Endothelial cell of umbilical vein (primary cell): ENCODE results near the gene CRISPLD2. TPM values are rescaled to one million over a fixed set of nuclear protein-coding genes. Genes with fewer than 3 reads are reported as not detected.

Experiments used
- BruUV-seq: library from RNA; stranded (reverse); fragments of 400-500 nt; replicated peaks from 2 replicates; lab custom pipeline; 2021; lab: Mats Ljungman, UMichigan
- CTCF ChIA-PET: fragments of 300-600, 350-600 bp; sonication (Branson Sonifier 250); formaldehyde crosslinking; loops from one replicate; lab custom pipeline; 2021; ENCODE audit warnings: antibody characterized with exemption, inconsistent platforms; lab: Charles Lee
- POLR2A ChIA-PET: fragments of 300-600, 350-600 bp; sonication (Branson Sonifier 250); formaldehyde crosslinking; loops from one replicate; lab custom pipeline; 2021; ENCODE audit warnings: antibody characterized with exemption, inconsistent platforms; lab: Charles Lee
- DNase-seq: peaks from one replicate; pipeline ENCODE4 v3.0.0-alpha.2; 2011; ENCODE audit warnings: low read depth, low spot score
- FAIRE-seq: peaks from 2 replicates; lab custom pipeline; 2011; peaks lifted over from hg19 to GRCh38; lab: Jason Lieb, UNC
- H2AFZ ChIP-seq: 2 replicates; pipeline ENCODE4 v1.6.0; 2012; ENCODE audit warnings: low read depth, low read length, control low read depth, inconsistent platforms
- H3K27ac ChIP-seq: 2 replicates; pipeline ENCODE4 v1.5.1; 2011; ENCODE audit warnings: low read depth, mild to moderate bottlenecking, control low read depth, low read length, moderate library complexity; ENCODE audit not compliant: insufficient read depth
- H3K27me3 ChIP-seq, 2 experiments: 2 replicates each; pipeline versions ENCODE4 v1.6.0 to v1.6.1; 2011; ENCODE audit warnings: low read length in 2 of 2, mixed read lengths in 1 of 2; ENCODE audit not compliant: control insufficient read depth in 2 of 2, insufficient read depth in 2 of 2
- H3K36me3 ChIP-seq, 2 experiments: 2 replicates in 1 of 2; 3 replicates in 1 of 2; pipeline ENCODE4 v1.5.1; 2011; ENCODE audit warnings: low read length in 2 of 2, mild to moderate bottlenecking in 1 of 2, moderate library complexity in 1 of 2; ENCODE audit not compliant: control insufficient read depth in 2 of 2, insufficient read depth in 2 of 2; ENCODE audit errors: extremely low read depth in 1 of 2
- H3K4me1 ChIP-seq: 3 replicates; pipeline ENCODE4 v1.5.1; 2011; ENCODE audit warnings: mild to moderate bottlenecking, low read length; ENCODE audit not compliant: control insufficient read depth, insufficient read depth; ENCODE audit errors: extremely low read depth
- H3K4me2 ChIP-seq: 2 replicates; pipeline ENCODE4 v1.6.1; 2011; ENCODE audit warnings: low read length, control low read depth, mixed read lengths; ENCODE audit not compliant: insufficient read depth
- H3K4me3 ChIP-seq, 3 experiments: fragments of 200-600 bp in 1 of 3; sonication (generic), shearing (Covaris generic) in 1 of 3; replicated peaks in 1 of 3; 2 replicates each; pipeline ENCODE4 v1.5.1; 2011 to 2016; ENCODE audit warnings: control low read depth in 3 of 3, low read length in 3 of 3, mild to moderate bottlenecking in 2 of 3, inconsistent platforms in 1 of 3, low read depth in 1 of 3, moderate library complexity in 1 of 3; ENCODE audit not compliant: insufficient read depth in 1 of 3
- H3K79me2 ChIP-seq: 2 replicates; pipeline ENCODE4 v1.6.0; 2012; ENCODE audit warnings: low read length, inconsistent platforms; ENCODE audit not compliant: control insufficient read depth, insufficient read depth
- H3K9ac ChIP-seq: replicated peaks from 2 replicates; pipeline ENCODE3; 2011; ENCODE audit warnings: low read length, control low read depth; ENCODE audit not compliant: insufficient read depth; ENCODE audit errors: extremely low read depth
- H3K9me1 ChIP-seq: replicated peaks from 3 replicates; pipeline ENCODE4 v1.6.0; 2011; ENCODE audit warnings: mild to moderate bottlenecking, low read length; ENCODE audit not compliant: control insufficient read depth, insufficient read depth; ENCODE audit errors: extremely low read depth
- H3K9me3 ChIP-seq: replicated peaks from 2 replicates; pipeline ENCODE4 v1.5.1; 2012; ENCODE audit warnings: low read length, inconsistent platforms; ENCODE audit not compliant: control insufficient read depth, insufficient read depth
- H4K20me1 ChIP-seq: replicated peaks from 2 replicates; pipeline ENCODE3; 2011; ENCODE audit warnings: mild to moderate bottlenecking, low read length; ENCODE audit not compliant: control insufficient read depth, insufficient read depth; ENCODE audit errors: extremely low read depth
- EZH2 ChIP-seq: IDR thresholded peaks from 2 replicates; pipeline ENCODE4 v1.6.1; 2012; ENCODE audit warnings: borderline replicate concordance, low read depth, mild to moderate bottlenecking, moderate library complexity, low read length, inconsistent platforms; ENCODE audit not compliant: severe bottlenecking
- FOS ChIP-seq: IDR thresholded peaks from 2 replicates; pipeline ENCODE4 v1.6.1; 2011; ENCODE audit warnings: mild to moderate bottlenecking, low read length, moderate library complexity, borderline replicate concordance; ENCODE audit not compliant: insufficient read depth
- GATA2 ChIP-seq: IDR thresholded peaks from 2 replicates; pipeline ENCODE4 v1.7.0; 2011; ENCODE audit warnings: low read depth, mild to moderate bottlenecking, moderate library complexity, mixed read lengths, low read length; ENCODE audit not compliant: insufficient read length, insufficient read depth
- JUN ChIP-seq: IDR thresholded peaks from 2 replicates; pipeline ENCODE4 v1.6.1; 2011; ENCODE audit warnings: borderline replicate concordance, low read depth; ENCODE audit not compliant: insufficient read length, insufficient read depth
- MYC ChIP-seq: IDR thresholded peaks from one replicate; pipeline ENCODE4 v1.6.1; 2011; ENCODE audit warnings: mild to moderate bottlenecking, low read depth, low read length
- POLR2A ChIP-seq: IDR thresholded peaks from 2 replicates; pipeline ENCODE4 v1.6.1; 2012; ENCODE audit warnings: low read depth, mild to moderate bottlenecking, control low read depth, low read length
- POLR2AphosphoS5 ChIP-seq: IDR thresholded peaks from 2 replicates; pipeline ENCODE4 v1.6.1; 2012; ENCODE audit warnings: low read depth, mild to moderate bottlenecking, control low read depth, low read length, moderate library complexity; ENCODE audit not compliant: insufficient read depth
- dilution Hi-C: fragments of 300-500 bp; cut with MboI; formaldehyde crosslinking; loops from one replicate; pipeline ENCODE4 v1.15.0; 2019; ENCODE audit warnings: low sequenced_read_pairs; ENCODE audit not compliant: extremely low pct_ligation_motif_present
- intact Hi-C: fragments of 100-400 bp; cut with micrococcal nuclease; formaldehyde crosslinking; loops from one replicate; pipeline ENCODE4 v1.10.0; 2022
- polyA plus RNA-seq, 4 experiments: library from polyadenylated mRNA; depleted of rRNA in 3 of 4; stranded (reverse) in 3 of 4; unstranded in 1 of 4; fragments of >200 nt; gene quantifications; 2 replicates each; pipeline versions ENCODE4 v1.2.1 to v1.2.3, GENCODE V29; 2011 to 2012; ENCODE audit warnings: missing spikeins in 1 of 4
- total RNA-seq: library from RNA; stranded (reverse); gene quantifications from 2 replicates; pipeline ENCODE4 v1.2.3, GENCODE V29; 2021
- TF ChIP-seq, protein P1 (sequence below), 2 donors: IDR thresholded peaks; 1 replicate in 1 of 2; 2 replicates in 1 of 2; pipeline ENCODE4 v1.5.1; 2011; ENCODE audit warnings: low read length in 2 of 2, mild to moderate bottlenecking in 2 of 2, moderate library complexity in 2 of 2, control low read depth in 1 of 2, inconsistent platforms in 1 of 2, low read depth in 1 of 2; ENCODE audit not compliant: insufficient read depth in 1 of 2; ENCODE audit errors: extremely low read depth in 1 of 2
- TF ChIP-seq, protein P2 (sequence below): IDR thresholded peaks from 2 replicates; pipeline ENCODE4 v1.6.1; 2011; ENCODE audit not compliant: insufficient read depth, insufficient read length

CRISPLD2 gene
- total and polyA plus RNA-seq, 2 donors (not counting 3 experiments of a cell fraction or from before 2014, with no cell fraction given), result 0.14 to 0.73 TPM

DNA sequence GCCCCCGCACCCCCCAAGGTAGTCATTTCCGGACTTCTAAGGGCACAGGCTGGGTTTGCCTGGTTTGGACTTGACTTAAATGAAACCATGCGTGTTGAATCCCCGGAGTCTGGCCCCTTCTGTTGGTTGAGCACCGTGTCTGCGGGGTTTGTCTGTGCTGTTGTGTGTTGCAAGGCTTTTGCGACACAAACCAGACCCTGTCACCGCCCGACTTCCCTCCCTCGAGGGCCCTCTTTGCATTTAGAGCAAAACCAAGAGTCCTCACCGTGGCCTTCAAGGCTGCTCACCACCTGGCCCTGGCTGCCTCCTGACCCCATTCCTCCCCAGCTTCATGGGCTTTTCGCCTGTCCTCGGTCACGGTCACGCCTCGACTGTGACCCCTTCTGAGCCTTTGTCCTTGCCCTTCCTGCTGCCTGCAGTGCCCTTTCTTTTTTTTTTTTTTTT is 7.4 kb downstream of the CRISPLD2 start:
- Histone ChIP-seq H3K4me3 (no peak overlapping the region), H3K9me3 (no peaks in the 10 kb centered on the region), H3K9ac (no peak overlapping the region), H3K4me1 (no peaks in the 10 kb centered on the region), H3K9me1 (no peaks in the 10 kb centered on the region), H3K4me2 (no peak overlapping the region), H3K27ac (no peak overlapping the region), H3K79me2 (no peaks in the 10 kb centered on the region), H4K20me1 (no peaks in the 10 kb centered on the region), H3K36me3 (no peaks in the 10 kb centered on the region), H2AFZ (no peak overlapping the region), H3K27me3 (no peaks in the 10 kb centered on the region)
- POLR2A ChIA-PET, result no interaction called here
- dilution Hi-C loops (no loop called here), intact Hi-C loops (no loop called here)
- CTCF ChIA-PET, result no interaction called here
- TF ChIP-seq FOS (no peak), POLR2A (no peak), JUN (no peak), MYC (no peak), GATA2 (no peak), EZH2 (no peak), POLR2AphosphoS5 (no peak)
- TF ChIP-seq, protein P1, sequence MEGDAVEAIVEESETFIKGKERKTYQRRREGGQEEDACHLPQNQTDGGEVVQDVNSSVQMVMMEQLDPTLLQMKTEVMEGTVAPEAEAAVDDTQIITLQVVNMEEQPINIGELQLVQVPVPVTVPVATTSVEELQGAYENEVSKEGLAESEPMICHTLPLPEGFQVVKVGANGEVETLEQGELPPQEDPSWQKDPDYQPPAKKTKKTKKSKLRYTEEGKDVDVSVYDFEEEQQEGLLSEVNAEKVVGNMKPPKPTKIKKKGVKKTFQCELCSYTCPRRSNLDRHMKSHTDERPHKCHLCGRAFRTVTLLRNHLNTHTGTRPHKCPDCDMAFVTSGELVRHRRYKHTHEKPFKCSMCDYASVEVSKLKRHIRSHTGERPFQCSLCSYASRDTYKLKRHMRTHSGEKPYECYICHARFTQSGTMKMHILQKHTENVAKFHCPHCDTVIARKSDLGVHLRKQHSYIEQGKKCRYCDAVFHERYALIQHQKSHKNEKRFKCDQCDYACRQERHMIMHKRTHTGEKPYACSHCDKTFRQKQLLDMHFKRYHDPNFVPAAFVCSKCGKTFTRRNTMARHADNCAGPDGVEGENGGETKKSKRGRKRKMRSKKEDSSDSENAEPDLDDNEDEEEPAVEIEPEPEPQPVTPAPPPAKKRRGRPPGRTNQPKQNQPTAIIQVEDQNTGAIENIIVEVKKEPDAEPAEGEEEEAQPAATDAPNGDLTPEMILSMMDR (IDR thresholded peaks at IDR 0.05; ENCODE audit: extremely low read depth in 1 of 2, insufficient read depth in 1 of 2, low read depth in 1 of 2, low read length in 2 of 2), result no peak
- TF ChIP-seq, protein P2, sequence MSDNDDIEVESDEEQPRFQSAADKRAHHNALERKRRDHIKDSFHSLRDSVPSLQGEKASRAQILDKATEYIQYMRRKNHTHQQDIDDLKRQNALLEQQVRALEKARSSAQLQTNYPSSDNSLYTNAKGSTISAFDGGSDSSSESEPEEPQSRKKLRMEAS, result no peak
- DNase-seq, result no peak
- no TSS peak for BruUV-seq
- no peak for FAIRE-seq
